ENCODE data around the gene FAM168A.

GRCh38 chr11:73411031-73411430 lies 186.9 kb downstream of the FAM168A start:
- TF ChIP-seq CTCF (conservative IDR thresholded peaks at IDR 0.05 in 1 of 2, IDR thresholded peaks at IDR 0.05 in 1 of 2; ENCODE audit: extremely low read depth in 1 of 2, insufficient read depth in 1 of 2, low read depth in 1 of 2, low read length in 2 of 2) (no peak), EZH2 (IDR thresholded peaks at IDR 0.05; ENCODE audit: borderline replicate concordance, low read length) (no peak)

All from mammary epithelial cell (primary cell).